HTR-8/SVneo (cell line): ENCODE results near the gene LASP1.

Experiments used
- DNase-seq: peaks from one replicate; pipeline ENCODE4 v3.0.0; 2011; ENCODE audit warnings: low spot score, mixed read lengths; ENCODE audit not compliant: insufficient read length
- FAIRE-seq: peaks from 2 replicates; lab custom pipeline; 2011; peaks lifted over from hg19 to GRCh38; lab: Jason Lieb, UNC

The LASP1 gene

GRCh38 chr17:38868817-38869525 is 887 bp upstream of the LASP1 start:
- FAIRE-seq, result no peak
- DNase-seq, result peak; percentile 88

GRCh38 chr17:38870259-38871165 is 654 bp downstream of the LASP1 start:
- FAIRE-seq (peak; percentile 68), DNase-seq (peak; percentile 62)

- DNase-seq (peak; percentile 85), FAIRE-seq (peak; percentile 94)
Observed at GRCh38 chr17:38871247-38872015, 1.6 kb downstream of the LASP1 start.

- no peak for DNase-seq
- FAIRE-seq, result no peak
Observed at GRCh38 chr17:38872027-38872511, 2.2 kb downstream of the LASP1 start.

DNA sequence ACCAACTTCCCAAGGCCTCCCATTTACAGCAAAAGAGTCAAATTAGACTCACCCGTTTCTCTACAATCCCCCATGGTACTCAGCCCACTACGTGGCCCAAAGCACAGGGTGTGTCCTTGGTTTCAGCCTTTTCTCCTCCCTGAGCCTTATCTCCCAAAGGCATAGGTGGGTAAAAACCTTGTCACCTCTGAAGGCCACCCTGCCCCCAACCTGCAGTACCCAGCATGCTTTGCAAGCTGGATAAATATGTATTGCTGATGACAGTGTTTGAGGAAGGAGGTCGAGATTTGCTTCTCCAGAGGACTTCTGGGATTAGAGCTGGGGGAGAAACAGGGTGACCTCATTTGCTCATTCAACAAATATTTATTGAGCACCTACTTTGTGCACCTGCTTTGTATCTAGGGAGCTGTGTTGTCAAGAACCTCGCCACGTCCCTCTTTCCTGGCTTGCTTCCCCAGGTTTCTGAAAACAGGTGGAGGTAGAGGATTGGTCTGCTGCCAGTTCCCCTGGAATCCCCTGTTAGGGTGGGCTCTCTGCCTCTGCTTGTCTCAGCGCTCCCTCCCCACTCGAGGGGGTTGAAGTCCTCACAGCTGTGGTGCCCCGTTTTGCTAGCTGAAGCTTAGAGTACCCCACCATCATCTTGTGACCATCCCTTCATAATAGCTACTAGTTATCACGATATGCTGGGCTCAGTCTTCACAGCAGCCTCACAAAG is 3.0 kb downstream of the LASP1 start:
- FAIRE-seq (peak; percentile 60), DNase-seq (no peak)

DNA sequence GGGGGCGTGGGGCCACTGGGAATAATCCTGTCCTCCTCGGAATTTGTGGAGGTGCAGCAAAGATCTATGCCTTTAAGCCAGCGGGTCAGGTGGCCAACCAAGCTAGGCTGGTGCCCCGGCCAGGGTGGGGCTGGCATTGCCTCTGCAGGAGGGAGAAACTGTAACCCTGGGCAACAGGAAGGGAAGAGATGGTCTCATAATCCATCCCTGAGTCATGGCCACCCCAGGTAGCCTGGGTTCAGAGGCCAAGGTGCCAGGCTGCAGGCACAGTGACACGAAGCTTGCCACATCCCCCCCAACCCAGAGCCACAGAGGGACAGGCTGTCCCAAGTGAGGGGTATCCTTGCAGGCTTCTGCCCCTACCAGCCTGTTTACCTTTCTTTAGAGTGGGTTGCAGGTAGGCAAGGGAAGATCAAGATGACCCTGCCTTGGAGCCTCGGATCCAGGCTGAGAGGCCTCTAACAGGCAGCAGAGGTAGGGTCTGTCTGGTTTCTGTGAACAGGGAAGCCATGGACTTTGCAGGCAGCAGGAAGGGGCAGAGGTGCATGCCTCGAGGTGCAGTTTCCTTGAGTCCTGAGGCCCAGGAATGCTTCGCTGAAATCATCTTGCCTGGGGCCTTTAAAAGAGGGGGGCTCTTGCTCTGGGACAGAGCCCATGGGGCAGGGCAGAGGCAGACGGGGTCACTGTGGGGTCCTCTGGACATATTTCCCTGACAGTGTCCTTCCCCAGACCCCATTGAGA is 4.0 kb downstream of the LASP1 start:
- DNase-seq, result no peak

GRCh38 chr17:38874505-38875400 is 4.9 kb downstream of the LASP1 start:
- FAIRE-seq, result peak; percentile 23
- no peak for DNase-seq

More for the DNA sequence above, 4.0 kb downstream of the LASP1 start:
- peak; percentile 33 for FAIRE-seq

DNA sequence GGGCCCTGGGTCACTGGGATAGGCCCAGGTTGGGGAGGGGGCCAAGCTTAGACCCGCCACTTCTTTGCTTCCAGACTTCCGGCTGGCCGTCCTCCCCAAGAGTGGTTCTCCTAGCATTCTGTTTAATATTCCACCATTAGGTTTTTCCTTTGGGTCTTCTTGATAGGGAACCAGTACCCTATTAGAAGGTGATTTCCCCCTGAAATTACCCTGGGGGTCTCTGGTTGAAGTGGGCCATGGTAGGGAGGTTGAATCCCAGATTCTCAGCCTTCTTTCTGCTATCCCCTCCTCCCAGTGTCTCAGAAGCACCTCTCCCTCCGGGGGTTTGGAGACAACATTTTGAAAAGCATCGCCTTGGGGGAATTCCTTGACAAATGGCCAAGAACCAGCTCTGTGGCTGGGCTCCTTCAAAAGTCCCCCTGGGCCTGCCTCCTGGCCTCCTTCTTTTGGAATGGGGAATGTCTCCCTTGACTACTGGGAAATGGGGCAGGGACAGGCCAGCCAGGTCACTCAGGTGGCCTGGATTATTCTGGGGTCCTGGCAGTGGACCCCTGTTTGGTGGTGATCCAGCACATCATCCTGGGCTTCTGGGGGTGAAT is 5.7 kb downstream of the LASP1 start:
- no peak for FAIRE-seq
- no peak for DNase-seq

- no peak for DNase-seq
Observed at GRCh38 chr17:38877130-38877851, 7.4 kb downstream of the LASP1 start.

DNA sequence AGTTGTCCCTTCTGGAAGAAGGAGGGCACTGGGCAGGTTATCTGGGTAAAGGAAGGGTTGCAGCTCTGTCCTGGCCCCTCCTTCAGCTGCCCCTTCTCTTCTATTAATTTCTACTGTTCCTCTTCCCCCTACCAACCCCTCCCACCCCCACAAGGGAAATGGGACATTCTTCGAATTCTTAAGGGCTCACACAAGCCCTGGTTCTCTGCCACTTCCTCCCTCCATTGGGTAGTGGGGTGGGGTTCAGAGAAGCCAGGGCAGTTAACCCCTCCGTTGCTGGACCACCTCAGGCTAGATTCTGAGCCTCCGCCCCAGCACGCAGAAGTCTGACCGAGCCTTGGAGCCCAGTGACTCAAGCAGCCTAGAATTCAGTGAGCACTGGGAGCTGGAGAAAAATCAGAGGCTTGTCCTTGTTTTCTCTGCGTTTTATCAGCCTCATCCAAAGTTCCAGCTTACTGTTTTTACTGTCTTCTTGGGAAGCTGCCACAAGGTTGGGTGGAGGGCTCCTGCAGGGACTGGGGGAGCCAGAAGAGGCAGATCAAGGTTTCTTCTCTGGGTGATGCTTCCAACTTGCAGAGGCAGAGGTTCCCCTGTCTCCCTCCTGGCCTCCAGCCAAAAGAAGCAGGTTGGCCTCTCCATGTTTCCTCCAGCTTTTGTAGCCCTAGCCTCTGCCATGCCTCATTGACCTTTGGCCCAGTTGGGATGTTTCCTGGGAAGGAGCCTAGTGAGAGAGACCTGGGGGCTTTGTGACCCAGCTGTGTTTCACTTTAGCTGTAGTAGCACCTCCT is 10.2 kb downstream of the LASP1 start:
- FAIRE-seq (peak; percentile 96), DNase-seq (peak; percentile 97)

More at GRCh38 chr17:38877130-38877851, 7.4 kb downstream of the LASP1 start:
- FAIRE-seq, result no peak

DNA sequence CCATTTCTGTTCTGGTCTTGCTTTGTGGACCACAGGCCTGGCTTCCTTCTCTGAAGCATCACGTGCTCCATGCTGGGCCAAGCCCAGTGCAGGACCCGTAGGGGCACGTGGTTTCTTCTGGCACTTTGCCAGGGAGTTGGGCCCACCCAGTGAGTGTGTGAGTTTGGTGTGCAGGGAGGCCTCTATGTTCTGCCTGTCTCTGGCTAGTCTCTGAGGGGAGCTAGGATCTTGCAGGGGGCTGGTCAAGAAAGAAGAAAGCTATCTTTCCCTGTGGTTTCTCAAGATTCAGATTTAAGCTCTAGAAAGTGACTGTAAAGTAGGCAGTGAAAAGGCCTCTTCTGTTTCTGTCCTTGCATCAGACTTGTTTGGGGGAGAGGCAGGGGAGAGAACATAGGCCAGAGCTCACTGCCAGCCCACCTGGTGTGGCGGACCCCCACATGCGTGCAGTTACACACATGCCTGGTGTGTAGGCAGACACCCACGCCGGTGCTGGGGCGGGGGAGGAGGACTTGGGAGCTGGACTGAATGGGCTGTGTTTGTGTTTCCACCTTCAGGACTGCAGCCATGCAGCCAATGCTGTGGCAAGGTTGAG is 11.8 kb downstream of the LASP1 start:
- no peak for DNase-seq
- FAIRE-seq, result peak; percentile 36

DNA sequence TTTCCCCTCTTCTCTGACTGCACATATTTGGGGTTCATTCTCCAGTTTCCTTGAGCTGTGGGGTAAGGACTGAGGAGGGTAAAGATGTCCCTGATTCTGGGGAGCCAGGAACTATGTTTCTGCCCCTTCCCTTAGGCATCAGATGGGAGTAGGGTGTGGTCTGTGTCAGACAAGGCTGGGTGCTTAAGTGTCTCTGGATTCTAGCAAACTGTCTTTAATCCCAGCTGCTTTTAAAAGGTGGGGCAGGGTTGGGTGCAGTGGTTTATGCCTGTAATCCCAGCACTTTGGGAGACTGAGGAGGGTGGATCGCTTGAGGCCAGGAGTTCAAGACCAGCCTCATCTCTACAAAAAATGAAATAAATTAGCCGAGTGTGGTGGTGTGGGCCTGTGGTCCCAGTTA is 13.0 kb downstream of the LASP1 start:
- DNase-seq (no peak), FAIRE-seq (no peak)

DNA sequence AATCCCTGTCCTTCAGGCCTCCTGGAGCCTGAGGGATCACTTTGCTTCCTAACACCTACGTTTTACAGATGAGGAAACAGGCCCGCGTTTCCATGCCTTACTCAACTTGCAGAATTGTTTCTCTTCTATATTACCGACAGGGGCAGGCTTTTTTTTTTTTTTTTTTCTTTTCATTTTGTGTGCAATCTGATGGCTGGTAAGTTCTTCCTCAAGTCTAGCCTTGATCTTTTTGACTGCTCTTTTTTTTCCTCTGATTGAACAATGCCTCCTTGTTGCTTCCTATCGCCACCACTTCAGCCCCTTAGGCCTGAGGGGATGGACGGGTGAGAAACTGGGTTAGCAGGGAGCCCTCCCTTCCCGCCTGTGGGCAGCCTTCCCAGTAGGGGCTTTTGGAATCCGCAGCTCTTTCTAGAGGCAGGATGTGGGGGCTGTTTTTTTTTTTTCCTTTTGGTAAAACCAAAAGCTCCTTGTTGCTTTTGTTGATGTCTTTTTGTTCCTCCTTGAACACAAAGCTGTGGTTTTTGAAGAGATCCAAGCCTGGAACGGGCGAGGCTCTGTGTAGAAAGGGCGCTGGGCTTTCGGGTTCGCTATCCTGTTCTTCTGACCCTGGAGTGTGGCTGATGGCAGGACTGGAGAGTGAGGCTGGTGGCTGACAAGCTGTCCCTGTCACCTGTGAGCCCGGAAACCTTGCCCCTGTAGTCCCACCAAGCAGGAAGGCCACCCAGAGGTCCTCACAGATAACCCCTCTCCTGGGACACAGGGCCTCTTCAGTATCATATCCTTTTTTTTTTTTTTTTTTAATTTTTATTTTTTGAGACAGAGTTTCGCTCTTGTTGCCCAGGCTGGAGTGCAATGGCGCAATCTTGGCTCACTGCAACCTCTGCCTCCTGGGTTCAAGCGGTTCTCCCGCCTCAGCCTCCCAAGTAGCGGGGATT is 14.0 kb downstream of the LASP1 start:
- DNase-seq (no peak), FAIRE-seq (no peak)

DNA sequence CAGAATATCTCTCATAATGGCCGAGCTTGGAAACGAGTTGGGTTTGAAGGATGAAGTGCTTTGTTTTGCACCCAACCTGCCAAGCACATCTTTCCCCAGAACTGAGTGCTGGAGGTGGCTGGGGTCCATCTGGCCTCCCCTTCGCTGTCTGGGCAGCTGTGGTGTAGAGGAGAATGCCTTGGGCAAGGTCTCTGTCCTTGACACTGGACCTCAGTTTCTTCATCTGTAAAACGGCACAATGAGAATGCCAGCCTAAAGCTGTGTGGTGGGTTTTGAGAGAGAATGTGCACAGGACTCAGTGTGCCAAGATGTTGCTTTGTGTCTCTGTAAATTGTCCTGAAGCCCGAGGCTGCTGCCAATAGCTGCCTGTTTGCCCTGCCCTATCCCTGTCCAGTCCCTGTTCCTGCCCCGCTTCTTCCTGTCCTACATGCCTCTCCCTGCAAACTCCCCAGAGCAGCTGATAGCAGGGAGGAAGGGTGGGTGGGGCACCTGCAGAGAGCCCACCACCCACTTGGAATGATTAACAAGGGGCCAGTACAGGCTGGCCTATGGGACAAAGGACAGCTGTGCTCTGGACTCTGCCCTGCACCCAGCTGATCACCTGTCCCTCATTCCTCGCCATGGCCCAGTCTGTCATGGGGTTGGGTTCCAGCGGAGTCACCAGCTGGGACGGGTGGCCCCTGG is 15.3 kb downstream of the LASP1 start:
- DNase-seq (no peak), FAIRE-seq (no peak)
